Nephron (organoid): ENCODE results near the gene FCHSD2.

Source experiments
- H3K27ac Mint-ChIP-seq, 3 experiments: 2 replicates each; pipeline ENCODE4 v1.8.0; 2020; ENCODE audit warnings: mixed read lengths in 3 of 3, mild to moderate bottlenecking in 2 of 3, moderate library complexity in 1 of 3
- H3K27me3 Mint-ChIP-seq: 2 replicates; pipeline ENCODE4 v1.8.0; 2021; ENCODE audit warnings: low read depth, mild to moderate bottlenecking, moderate library complexity, mixed read lengths
- H3K36me3 Mint-ChIP-seq: 2 replicates; pipeline ENCODE4 v1.8.0; 2020; ENCODE audit warnings: low read depth, mixed read lengths
- H3K4me1 Mint-ChIP-seq: 2 replicates; pipeline ENCODE4 v1.8.0; 2020; ENCODE audit warnings: mixed read lengths
- H3K4me3 Mint-ChIP-seq, 3 experiments: 2 replicates each; pipeline ENCODE4 v1.8.0; 2020; ENCODE audit warnings: mild to moderate bottlenecking in 3 of 3, mixed read lengths in 3 of 3, moderate library complexity in 2 of 3
- H3K9me3 Mint-ChIP-seq: 2 replicates; pipeline ENCODE4 v1.8.0; 2020; ENCODE audit warnings: mixed read lengths
- CTCF ChIP-seq, 3 experiments: fragments of 200-600 bp; sonication (generic); IDR thresholded peaks; one replicate each; pipeline ENCODE4 v1.5.0; 2021; ENCODE audit warnings: antibody characterized with exemption in 3 of 3; ENCODE audit not compliant: unreplicated experiment in 3 of 3

The FCHSD2 gene

GRCh38 chr11:73172992-73173656, 31.0 kb upstream of the FCHSD2 start:
- peaks cover 59% of the 10 kb centered on the region for H3K4me1 Mint-ChIP-seq
- TF ChIP-seq CTCF (IDR thresholded peaks at IDR 0.05; ENCODE audit: unreplicated experiment in 3 of 3), result no peak
- H3K27me3 Mint-ChIP-seq, result peaks cover 5% of the 10 kb centered on the region
- no peaks in the 10 kb centered on the region for H3K36me3 Mint-ChIP-seq
- H3K9me3 Mint-ChIP-seq, result no peaks in the 10 kb centered on the region
- H3K4me3 Mint-ChIP-seq, result peak overlapping the region in 1 of 3 experiments; percentile 22
- peak overlapping the region in 1 of 3 experiments; percentile 11 for H3K27ac Mint-ChIP-seq

GRCh38 chr11:73171436-73172161, 29.5 kb upstream of the FCHSD2 start:
- H3K27me3 Mint-ChIP-seq, result peaks cover 4% of the 10 kb centered on the region
- no peaks in the 10 kb centered on the region for H3K9me3 Mint-ChIP-seq
- no peak for TF ChIP-seq CTCF (IDR thresholded peaks at IDR 0.05; ENCODE audit: unreplicated experiment in 3 of 3)
- no peak overlapping the region for H3K27ac Mint-ChIP-seq
- no peak overlapping the region for H3K4me3 Mint-ChIP-seq
- peaks cover 46% of the 10 kb centered on the region for H3K4me1 Mint-ChIP-seq
- H3K36me3 Mint-ChIP-seq, result no peaks in the 10 kb centered on the region

- Mint-ChIP-seq H3K27ac (no peak overlapping the region), H3K36me3 (no peaks in the 10 kb centered on the region), H3K4me3 (no peak overlapping the region), H3K4me1 (peaks cover 34% of the 10 kb centered on the region), H3K9me3 (no peaks in the 10 kb centered on the region), H3K27me3 (peaks cover 4% of the 10 kb centered on the region)
- no peak for TF ChIP-seq CTCF (IDR thresholded peaks at IDR 0.05; ENCODE audit: unreplicated experiment in 3 of 3)
Observed at GRCh38 chr11:73170140-73170539, 28.0 kb upstream of the FCHSD2 start.

GRCh38 chr11:73168925-73169579, 26.9 kb upstream of the FCHSD2 start:
- no peaks in the 10 kb centered on the region for H3K36me3 Mint-ChIP-seq
- H3K9me3 Mint-ChIP-seq, result no peaks in the 10 kb centered on the region
- no peak overlapping the region for H3K4me3 Mint-ChIP-seq
- no peaks in the 10 kb centered on the region for H3K27me3 Mint-ChIP-seq
- H3K27ac Mint-ChIP-seq, result no peak overlapping the region
- peaks cover 31% of the 10 kb centered on the region for H3K4me1 Mint-ChIP-seq
- no peak for TF ChIP-seq CTCF (IDR thresholded peaks at IDR 0.05; ENCODE audit: unreplicated experiment in 3 of 3)

GRCh38 chr11:73167363-73167954, 25.3 kb upstream of the FCHSD2 start:
- no peak for TF ChIP-seq CTCF (IDR thresholded peaks at IDR 0.05; ENCODE audit: unreplicated experiment in 3 of 3)
- Mint-ChIP-seq H3K27me3 (no peaks in the 10 kb centered on the region), H3K4me3 (no peak overlapping the region), H3K9me3 (no peaks in the 10 kb centered on the region), H3K27ac (peak overlapping the region in 1 of 3 experiments; percentile 31), H3K36me3 (no peaks in the 10 kb centered on the region), H3K4me1 (peaks cover 28% of the 10 kb centered on the region)
